HG03039 (cell line): Measurements from ENCODE around the gene TASOR2.
A peak's percentile ranks its signal among the peaks of the same experiment; 100 is the strongest.

Experiments used
- ATAC-seq: cut with Tn5 transposase; IDR thresholded peaks from one replicate; pipeline ENCODE4 v1.9.1; 2021; ENCODE audit warnings: mild to moderate bottlenecking, moderate library complexity; ENCODE audit not compliant: unreplicated experiment

Gene TASOR2

DNA sequence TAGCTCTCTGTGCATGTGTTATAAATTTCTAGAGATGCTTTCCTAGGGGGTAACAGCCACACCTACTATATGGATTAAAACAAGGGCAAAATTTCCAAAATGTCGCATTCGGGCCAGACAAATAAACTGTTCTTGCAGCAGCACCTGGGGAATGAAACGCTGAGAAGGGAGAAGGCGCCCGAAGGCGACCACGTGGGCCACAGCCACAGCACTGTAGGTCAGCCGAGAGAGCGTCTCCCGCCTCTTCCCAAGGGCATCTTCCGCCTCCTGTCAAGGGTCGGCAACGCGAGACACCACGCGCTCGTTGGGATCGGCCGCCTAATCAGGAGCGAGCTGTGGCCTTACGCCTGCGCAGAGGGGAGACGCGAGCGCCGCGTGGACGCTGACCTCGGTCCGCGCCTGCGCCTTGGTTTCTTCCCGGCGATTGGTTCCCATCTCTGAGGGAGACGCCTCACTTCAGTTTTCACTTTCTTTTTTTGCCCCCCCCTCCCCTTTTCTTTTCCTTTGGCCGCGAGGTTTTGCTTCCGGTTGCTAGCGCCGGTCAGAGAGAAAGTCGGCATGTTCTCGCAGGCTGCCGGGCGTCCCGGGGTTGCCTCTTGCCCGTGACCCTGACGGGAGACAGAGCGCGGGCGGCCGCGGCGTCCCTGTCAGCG is at the start of gene TASOR2:
Gene TASOR2, plus strand, starts transcription at position 521 of the 653 bp plus-strand sequence. CDS start 35,805 bp downstream, outside the sequence.
- peak; percentile 70 for ATAC-seq

DNA sequence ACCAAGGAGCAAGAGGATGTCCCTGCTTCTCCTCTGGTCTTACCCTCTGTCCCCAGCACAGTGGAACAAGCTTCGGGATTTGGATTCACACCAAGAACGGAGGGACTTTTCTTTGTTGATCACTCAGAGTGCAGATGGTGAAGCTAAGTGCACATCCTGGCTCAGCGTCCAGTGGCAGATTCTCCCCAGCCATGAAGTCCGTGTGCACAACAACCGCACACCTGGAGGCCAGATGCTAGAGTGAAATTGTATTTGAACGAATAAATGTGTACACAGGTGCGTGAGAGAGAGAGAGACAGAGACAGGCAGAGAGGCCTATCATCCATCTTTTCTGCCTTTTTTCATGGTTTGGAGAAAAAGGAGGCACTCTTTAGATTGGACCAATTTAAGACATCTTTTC is 49.7 kb upstream of the TASOR2 start:
- ATAC-seq = no peak

DNA sequence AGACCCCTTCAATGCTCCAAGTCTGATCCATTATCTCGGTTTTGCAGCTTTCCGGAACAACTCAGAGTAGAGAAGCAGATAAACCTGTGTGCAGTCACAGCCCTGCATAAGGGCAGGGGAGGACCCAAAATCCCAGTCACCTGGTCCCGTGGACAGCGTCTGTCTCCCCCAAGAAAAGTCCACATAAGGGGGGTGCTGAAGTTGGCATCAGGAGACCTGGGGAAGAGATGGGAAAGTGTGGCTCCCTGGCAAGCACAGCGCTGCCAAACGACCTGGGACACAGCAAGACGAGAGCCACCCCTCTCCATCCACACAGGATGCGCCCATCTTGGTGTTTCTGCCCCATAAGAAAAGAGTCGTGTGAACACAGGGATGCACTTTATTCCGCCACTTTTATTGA is 46.1 kb upstream of the TASOR2 start:
- ATAC-seq = no peak

DNA sequence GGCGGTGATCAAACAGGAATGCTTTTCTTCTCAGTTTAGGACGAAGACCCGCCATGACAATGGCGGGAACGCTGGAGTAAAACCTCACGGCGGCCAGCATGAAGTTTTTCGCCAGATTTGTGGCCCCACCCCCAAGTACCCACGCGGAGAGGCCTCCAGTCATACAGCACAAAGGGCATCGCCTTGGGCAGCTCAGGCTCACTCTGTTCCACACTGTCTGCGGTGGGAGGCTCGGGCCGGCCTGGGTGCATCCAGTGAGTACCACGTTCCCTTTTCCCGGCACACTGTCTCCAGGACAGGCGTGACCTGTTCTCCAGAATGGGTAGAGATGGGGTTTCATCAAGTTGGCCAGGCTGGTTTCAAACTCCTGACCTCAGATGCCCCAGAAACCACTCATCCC is 45.6 kb upstream of the TASOR2 start:
- no peak for ATAC-seq

GRCh38 chr10:5640036-5640435 is 44.6 kb upstream of the TASOR2 start:
- ATAC-seq = no peak

- ATAC-seq = no peak
These were observed 44.1 kb upstream of the TASOR2 start for GRCh38 chr10:5640501-5640900.

GRCh38 chr10:5641501-5641900 is 43.1 kb upstream of the TASOR2 start:
- ATAC-seq = no peak

GRCh38 chr10:5643346-5644067 is 41.1 kb upstream of the TASOR2 start:
- no peak for ATAC-seq

GRCh38 chr10:5644930-5645329 is 39.7 kb upstream of the TASOR2 start:
- no peak for ATAC-seq

DNA sequence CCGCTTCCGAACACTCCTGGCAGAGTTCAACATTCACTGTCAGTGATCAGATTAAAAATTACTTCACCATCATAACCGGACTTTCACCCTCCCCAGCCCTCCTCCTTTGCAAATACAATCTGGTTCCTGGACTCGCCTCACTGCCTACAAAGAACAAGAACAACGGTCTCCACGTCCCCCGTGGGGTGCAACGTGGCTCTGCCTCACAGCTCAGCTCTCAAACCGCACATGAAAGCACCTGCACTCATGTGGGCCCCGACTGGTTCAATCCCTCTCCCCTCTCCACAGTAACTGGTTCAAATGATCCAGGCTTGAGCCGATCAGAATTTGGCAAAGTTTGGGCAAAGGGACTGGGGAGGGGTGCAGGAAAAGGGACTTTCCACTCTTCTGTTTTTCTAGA is 39.3 kb upstream of the TASOR2 start:
- ATAC-seq = no peak

- ATAC-seq = no peak
These were observed 38.6 kb upstream of the TASOR2 start for GRCh38 chr10:5645944-5646617.

DNA sequence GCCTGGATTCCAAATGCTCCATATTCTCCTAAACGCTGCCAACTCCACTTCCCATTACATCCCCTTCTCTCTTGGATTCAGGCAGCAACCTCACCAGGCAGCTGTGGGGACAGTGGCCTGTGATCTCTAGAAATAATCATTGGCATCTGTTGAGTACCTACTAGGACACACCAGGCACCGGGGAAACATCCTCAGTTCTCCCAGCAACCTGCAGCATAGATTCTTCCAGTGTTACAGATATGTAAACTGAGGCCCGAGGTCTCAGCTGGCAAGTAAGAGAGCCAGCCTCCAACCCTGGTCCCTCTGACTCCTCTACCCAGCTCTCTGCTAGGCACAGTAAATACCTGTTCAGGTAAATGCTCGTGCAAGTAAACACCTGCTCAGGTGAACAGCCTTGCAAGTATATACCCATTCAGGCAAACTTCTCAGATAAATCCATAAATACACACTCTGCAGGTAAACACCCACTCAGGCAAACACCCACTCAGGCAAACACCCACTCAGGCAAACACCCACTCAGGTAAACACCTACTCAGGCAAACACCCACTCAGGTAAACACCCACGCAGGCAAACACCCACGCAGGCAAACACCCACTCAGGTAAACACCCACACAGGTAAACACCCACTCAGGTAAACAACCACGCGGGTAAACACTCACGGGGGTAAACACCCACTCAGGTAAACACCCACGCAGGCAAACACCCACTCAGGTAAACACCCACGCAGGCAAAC is 37.0 kb upstream of the TASOR2 start:
- no peak for ATAC-seq

DNA sequence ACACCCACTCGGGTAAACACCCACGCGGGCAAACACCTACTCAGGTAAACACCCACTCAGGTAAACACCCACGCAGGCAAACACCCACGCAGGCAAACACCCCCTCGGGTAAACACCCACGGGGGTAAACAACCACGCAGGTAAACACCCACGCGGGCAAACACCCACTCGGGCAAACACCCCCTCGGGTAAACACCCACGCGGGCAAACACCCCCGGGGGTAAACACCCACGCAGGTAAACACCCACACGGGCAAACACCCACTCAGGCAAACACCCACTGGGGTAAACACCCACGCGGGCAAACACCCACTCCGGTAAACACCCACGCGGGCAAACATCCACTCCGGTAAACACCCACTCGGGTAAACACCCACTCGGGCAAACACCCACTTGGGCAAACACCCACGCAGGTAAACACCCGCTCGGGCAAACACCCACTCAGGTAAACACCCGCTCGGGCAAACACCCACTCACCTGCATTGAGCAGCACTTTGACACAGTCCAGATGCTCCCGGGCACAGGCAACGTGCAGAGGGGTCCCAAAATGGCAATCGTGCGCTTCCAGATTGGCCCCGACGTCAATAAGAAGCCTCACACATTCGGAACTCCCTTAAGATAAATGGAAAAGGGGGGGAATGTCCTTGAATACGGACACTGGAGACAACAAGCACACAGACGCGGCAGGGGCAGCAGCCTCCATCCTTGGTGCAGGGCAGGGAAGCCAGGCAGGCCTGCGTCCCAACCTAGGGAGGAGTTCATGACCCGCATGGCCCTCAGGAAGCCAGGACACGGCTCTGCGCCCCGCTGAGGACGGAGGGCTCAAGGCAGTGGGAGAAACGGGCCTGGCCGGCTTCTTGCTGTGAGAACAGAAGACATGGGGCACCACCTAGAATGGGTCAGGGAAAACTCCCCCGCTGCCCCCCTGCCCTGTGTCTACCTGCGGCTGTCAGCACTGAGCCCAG is 35.9 kb upstream of the TASOR2 start:
- no peak for ATAC-seq

DNA sequence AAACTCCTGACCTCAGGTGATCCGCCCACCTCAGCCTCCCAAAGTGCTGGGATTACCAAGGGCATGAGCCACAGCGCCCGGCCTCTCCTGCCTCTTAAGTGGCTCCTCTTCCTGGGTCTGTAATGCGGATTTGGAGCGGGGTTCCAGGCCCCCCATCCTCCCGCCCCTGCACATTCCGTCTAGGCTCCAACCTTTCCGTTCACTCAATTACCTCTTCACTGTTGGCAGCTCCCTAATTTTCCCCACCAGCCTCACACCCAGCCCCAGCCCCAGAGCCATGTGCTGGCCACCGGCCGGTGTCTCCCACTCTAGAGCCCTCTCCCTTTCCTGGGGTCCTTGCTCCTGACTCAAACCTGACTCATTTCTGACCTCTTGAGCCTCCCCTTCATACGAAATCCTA is 34.9 kb upstream of the TASOR2 start:
- ATAC-seq = no peak

DNA sequence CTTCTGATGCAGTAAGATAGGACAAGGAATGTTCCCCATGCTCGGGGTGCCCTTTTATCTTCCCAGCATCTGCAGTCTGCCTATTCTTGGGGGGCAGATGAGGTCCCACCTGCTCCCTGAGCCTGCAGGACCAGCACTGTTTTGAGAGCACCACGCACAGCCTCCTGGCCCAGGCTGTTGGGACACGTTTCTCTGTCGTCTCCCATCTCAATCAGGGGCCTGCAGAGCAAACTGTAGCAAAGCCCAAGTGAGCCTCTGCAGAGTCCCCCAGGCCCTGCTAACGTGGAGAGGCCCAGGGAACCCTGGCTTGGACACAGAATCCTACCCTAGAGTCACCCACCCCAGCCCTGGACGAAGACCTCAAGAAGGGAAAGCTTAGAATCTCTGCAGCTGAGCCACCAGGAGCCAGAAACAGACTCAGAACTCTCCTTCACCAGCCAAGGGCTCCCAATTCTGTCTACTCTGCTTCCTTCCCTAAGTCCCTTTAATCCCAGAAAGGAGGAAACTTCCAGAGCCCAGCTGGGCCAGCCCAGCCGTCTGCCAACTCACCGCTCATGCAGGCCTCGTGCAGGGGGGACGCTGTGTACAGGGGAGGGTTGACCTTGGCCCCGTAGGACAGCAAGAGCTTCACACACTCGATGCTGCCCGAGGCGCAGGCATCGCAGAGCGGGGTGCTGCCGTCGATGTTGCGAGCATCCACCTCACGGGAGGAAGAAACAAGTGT is 33.8 kb upstream of the TASOR2 start:
- no peak for ATAC-seq

GRCh38 chr10:5651388-5651764 is 33.3 kb upstream of the TASOR2 start:
- ATAC-seq = no peak

DNA sequence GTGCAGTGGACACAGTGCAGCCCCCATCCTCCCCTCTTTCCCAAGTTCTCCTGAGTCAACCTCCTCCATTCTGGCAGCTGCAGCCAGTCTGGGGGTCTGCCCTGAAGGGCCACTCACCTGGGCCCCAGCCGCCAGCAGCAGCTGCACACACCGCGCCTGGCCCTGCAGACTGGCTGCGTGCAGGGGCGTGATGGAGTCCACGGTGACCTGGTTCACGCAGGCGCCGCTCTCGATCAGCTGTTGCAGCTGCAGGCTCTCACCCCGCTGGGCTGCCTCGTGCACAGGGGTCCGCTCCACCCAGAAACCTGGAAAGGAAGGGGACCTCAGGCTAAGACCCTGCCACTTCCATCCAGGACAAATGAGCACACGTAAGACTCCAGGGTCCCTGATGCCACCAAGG is 31.9 kb upstream of the TASOR2 start:
- ATAC-seq = no peak

GRCh38 chr10:5654218-5654755 is 30.4 kb upstream of the TASOR2 start:
- no peak for ATAC-seq

GRCh38 chr10:5655121-5655520 is 29.5 kb upstream of the TASOR2 start:
- no peak for ATAC-seq
